SK-N-SH treated with all-trans-retinoic acid at 6 μM for 48 hours (cell line): ENCODE data around the gene CPT1C.

ENCODE experiments used
- BACH2 ChIP-seq: fragments of 250-450 bp; sonication (Bioruptor Pico); IDR thresholded peaks from 2 replicates; pipeline ENCODE4 v1.9.0; 2021; ENCODE audit warnings: mild to moderate bottlenecking, borderline replicate concordance
- CREB5 ChIP-seq: fragments of 250-450 bp; sonication (Bioruptor Pico); IDR thresholded peaks from 2 replicates; pipeline ENCODE4 v1.5.1; 2020; ENCODE audit warnings: low read depth, mild to moderate bottlenecking, moderate library complexity
- CSDC2 ChIP-seq: fragments of 250-450 bp; sonication (Bioruptor Pico); IDR thresholded peaks from 2 replicates; pipeline ENCODE4 v1.5.0; 2020; ENCODE audit warnings: mild to moderate bottlenecking, moderate library complexity
- CSRNP3 ChIP-seq: fragments of 250-450 bp; sonication (Bioruptor Pico); IDR thresholded peaks from 2 replicates; pipeline ENCODE4 v1.5.1; 2021; ENCODE audit warnings: mild to moderate bottlenecking, moderate library complexity
- PATZ1 ChIP-seq: fragments of 250-450 bp; sonication (Bioruptor Pico); IDR thresholded peaks from 2 replicates; pipeline ENCODE4 v1.8.0; 2020; ENCODE audit warnings: mild to moderate bottlenecking, moderate library complexity, borderline replicate concordance
- RARB ChIP-seq: fragments of 250-450 bp; sonication (Bioruptor Pico); IDR thresholded peaks from 2 replicates; pipeline ENCODE4 v1.8.0; 2021; ENCODE audit warnings: mild to moderate bottlenecking, moderate library complexity
- SNAI2 ChIP-seq: fragments of 250-450 bp; sonication (Bioruptor Pico); IDR thresholded peaks from 2 replicates; pipeline ENCODE4 v1.5.0; 2020; ENCODE audit warnings: mild to moderate bottlenecking, moderate library complexity
- TCF4 ChIP-seq: fragments of 250-450 bp; sonication (Bioruptor Pico); IDR thresholded peaks from 2 replicates; pipeline ENCODE4 v1.8.0; 2021; ENCODE audit warnings: mild to moderate bottlenecking, moderate library complexity, borderline replicate concordance
- TOX ChIP-seq: fragments of 250-450 bp; sonication (Bioruptor Pico); IDR thresholded peaks from 2 replicates; pipeline ENCODE4 v1.8.0; 2021; ENCODE audit warnings: mild to moderate bottlenecking, moderate library complexity, borderline replicate concordance
- ZFP3 ChIP-seq: fragments of 250-450 bp; sonication (Bioruptor Pico); IDR thresholded peaks from 2 replicates; pipeline ENCODE4 v1.5.0; 2020; ENCODE audit warnings: mild to moderate bottlenecking, moderate library complexity
- ZFP30 ChIP-seq: fragments of 450-650 bp; formaldehyde crosslinking; IDR thresholded peaks from 2 replicates; pipeline ENCODE4 v1.5.0; 2022; ENCODE audit warnings: mild to moderate bottlenecking, moderate library complexity

GRCh38 chr19:49690079-49690655 is 749 bp upstream of the CPT1C start:
- TF ChIP-seq TCF4 (no peak), SNAI2 (no peak), CREB5 (no peak), ZFP3 (CRISPR knock-in tag) (no peak), TOX (CRISPR knock-in tag) (no peak), BACH2 (no peak), RARB (CRISPR knock-in tag) (no peak), PATZ1 (no peak), CSDC2 (CRISPR knock-in tag) (no peak), CSRNP3 (CRISPR knock-in tag) (no peak), ZFP30 (CRISPR knock-in tag) (no peak)
